Islet of Langerhans (tissue), 1 donor: Measurements from ENCODE around the gene CDKN2D.

Experiments
- FAIRE-seq: peaks from one replicate; lab custom pipeline; 2011; peaks lifted over from hg19 to GRCh38; lab: Jason Lieb, UNC

The CDKN2D gene

DNA sequence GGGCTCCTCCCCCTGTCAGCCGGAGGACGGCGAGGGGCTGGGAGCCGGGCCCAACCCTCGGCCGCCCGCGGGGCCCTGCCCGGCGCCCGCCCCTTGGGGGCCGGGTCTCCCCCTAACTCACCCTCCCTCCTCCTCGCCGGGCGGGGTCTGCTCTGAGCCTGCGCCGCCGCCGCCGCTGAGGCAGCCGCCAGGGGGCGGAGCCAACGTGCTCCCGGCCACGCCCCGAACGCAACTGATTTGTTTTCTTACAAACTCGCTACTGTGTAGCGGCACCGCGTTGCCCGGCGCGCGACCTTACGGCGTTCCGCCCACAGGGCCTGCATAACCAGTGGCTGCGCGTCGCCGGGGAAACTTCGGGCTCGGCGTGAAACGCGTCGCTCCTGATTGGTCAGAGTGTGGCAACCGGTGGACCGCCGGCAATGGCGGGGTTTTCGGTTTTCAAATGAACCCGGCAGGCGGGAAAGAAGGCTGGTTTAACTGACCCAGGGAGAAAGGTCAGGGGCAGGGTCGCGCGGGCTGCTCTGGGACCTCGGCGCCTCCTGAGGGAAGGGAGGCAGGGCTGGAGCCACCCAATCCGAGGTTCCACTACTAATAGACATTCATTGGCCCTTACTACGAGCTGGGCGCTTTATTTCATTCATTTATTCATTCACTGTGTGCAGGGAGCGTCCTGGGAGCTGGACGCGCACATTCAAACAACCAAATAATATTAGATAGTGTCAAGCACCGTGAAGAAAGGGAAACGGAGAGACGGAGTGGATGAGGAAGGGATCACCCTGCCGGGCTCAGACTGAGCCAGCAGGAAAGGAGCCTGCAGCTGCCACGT is at the start of gene CDKN2D:
CDKN2D (minus strand) TSS at position 154 of the 826 bp plus-strand sequence. CDS start 326 bp downstream, outside the sequence.
- no peak for FAIRE-seq

DNA sequence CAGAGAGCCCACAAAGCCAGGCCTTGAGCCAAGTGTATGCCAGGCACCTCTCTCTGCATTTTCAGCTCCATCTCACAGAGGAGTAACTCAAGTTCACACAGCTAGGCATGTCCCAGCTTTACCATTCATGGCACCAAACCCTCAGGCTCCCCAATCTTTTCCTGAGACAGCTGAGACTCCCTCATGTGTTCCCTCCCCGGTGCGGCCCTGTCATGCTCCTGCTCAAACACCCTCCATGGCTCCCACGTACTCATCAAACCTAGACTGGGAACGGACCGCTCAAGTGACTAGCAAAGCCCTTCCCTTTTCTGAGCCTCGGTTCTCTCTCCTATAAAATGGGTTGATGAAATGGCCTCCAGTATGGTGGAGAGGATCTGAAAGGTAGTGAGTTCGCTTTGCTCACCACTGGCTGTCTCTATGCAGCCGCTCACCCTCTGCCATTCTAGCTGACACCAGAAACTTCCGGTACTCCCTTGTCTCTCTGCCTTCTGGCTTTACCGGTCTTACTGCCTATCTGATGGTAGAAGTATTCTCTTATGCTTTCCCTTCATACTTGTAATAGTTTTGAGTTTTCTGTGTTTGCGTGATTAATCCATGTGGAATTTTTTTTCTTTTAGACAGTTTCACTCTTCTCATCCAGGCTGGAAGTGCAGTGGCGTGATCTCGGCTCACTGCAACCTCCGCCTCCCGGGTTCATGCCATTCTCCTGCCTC is 48.8 kb upstream of the CDKN2D start:
- FAIRE-seq = no peak

GRCh38 chr19:10615429-10616023 is 46.7 kb upstream of the CDKN2D start:
- no peak for FAIRE-seq

DNA sequence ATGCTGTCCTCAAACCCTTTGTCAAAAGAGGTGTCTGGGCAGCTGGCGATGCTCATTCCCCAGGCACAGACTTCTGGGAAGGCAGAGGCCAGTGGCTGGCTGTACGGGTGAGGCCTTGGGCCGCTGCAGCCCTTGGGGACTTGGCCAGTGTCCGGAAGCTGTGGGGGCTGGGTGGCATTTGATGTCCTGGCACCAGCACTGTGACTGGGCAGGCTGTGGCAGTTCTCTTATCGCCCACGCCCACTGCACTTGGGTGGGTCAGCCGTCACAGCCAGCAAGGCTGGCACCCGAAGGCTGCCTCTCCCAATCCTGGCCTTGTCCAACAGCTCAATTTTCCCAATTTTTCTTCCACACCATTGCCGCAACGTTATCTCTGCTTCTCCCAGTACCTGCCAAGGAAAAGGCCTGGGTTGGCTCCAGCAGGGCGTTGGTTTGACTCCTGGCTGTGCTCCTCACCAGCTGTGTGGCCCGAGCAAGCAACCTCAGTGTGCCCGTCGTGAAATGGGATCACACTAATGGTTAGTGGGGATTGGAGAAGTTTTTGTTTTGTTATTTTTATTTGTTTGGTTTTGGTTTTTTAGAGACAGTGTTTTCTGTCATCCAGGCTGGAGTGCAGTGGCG is 43.8 kb upstream of the CDKN2D start:
- FAIRE-seq = no peak

DNA sequence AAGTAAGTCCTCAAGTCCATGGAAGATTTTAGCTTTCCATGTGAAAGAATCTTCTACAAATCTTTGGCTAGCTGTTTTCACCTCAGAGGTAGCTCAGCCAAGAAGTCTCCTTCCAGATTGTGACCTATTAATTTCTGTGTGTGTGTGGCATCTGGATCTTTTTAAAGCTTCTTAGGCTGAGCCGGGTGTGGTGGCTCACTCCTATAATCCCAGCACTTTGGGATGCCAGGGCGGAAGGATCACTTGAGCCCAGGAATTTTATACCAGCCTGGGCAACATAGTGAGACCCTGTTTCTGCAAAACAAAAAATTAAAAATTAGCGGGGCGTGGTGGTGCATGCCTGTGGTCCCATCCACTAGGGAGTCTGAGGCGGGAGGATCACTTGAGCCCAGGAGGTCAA is 43.1 kb upstream of the CDKN2D start:
- no peak for FAIRE-seq

DNA sequence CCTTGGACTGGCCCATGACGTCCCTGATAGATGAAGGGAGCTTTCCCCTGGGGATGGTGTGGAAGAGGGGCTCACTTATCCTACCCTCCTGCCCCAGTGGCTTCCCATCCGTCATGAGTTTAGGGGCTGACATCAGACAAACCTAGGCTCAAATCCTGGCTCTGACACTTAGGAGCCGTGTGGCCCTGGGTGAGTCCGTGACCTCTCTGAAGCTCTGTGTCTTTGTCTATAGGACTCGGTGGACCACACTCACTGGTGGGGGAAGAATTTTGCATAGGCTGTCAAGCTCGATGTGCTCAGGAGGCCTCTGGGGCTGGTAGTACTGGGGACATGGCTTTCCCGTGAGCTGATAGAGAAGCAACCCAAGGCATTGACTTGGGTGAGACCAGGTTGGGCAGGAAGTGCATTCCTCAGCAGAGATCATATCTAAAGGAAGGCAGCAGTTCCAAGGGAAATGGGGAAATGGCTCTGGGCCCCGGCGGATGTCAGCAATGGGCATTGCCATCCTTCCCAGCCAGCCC is 35.7 kb upstream of the CDKN2D start:
- no peak for FAIRE-seq

- no peak for FAIRE-seq
Observed at GRCh38 chr19:10603873-10604459, 35.2 kb upstream of the CDKN2D start.

DNA sequence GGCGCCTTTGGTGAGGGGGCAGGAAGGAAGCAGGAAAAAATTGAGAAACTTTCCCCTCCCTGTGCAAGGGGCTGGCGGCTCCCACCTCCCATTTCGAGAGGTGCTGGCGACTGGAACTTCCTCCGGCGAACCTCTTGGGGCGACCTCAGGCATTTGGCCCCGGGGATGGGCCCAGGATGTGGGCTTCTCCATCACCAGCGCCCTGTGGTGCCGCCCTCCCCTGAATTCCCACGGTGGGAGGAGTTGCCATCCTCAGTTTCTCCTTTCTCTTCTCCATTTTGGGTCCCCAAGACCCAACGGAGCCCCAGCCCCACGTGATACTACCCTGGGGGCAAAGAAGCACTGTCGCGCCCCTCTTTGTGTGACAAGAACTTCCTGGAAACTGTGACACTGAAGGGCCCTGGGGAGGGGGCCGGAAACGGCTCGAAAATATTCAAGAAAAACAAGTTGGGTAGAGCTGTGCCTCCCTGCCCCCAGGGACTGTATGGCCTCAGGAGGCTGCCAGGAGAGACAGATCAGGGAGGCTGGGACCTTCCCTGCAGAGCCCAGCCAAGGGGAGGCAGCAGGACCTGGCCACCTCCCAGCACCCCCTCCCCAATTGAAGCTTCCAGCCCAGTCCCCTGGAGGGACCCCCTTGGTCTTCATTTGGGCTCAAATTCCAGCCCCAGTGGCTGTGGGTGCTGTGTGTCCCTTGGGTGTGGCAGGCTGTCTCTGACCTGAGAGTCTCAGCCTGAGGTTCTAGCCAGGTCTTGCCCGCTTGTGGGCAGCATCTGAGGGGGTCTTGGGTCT is 34.5 kb upstream of the CDKN2D start:
- FAIRE-seq = no peak

DNA sequence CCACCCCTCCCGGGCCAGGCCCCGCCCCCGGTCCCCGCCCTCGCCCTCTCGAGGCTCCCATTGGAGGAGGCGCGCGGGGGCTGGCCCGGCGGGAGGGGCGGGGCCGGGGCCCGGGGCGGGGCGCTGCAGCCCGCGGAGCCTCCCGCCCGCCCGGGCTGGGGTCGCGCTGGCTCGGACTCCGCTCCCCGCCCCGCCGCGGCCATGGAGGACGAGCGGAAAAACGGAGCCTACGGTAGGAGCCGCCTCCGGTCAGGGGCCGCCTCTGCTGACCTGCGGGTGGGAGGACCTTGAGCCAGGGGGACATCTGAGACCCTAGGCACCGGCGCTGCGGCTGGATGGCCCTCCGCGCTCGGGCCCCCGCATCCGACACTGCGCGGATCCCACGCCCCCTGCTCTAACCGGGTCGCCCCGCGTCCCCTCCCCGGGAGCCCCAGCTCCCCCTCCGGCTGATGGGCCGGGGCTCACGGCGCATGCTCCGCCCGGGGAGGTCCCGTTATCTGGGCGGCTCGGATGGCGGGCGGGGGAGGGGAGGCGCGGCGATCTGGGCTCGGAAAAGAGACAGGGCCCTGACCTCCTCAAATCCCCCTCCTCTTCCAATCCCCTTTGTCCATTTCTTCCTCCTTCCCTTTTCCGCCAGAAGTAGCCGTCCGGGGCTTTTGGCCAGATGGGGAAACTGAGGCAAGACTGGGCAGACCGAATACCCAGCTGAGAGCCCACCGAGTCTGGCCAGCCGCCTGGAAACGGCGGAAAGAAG is 33.7 kb upstream of the CDKN2D start:
- FAIRE-seq = no peak

- no peak for FAIRE-seq
Observed at GRCh38 chr19:10601999-10602329, 33.2 kb upstream of the CDKN2D start.

- no peak for FAIRE-seq
Observed at GRCh38 chr19:10600149-10600548, 31.4 kb upstream of the CDKN2D start.

DNA sequence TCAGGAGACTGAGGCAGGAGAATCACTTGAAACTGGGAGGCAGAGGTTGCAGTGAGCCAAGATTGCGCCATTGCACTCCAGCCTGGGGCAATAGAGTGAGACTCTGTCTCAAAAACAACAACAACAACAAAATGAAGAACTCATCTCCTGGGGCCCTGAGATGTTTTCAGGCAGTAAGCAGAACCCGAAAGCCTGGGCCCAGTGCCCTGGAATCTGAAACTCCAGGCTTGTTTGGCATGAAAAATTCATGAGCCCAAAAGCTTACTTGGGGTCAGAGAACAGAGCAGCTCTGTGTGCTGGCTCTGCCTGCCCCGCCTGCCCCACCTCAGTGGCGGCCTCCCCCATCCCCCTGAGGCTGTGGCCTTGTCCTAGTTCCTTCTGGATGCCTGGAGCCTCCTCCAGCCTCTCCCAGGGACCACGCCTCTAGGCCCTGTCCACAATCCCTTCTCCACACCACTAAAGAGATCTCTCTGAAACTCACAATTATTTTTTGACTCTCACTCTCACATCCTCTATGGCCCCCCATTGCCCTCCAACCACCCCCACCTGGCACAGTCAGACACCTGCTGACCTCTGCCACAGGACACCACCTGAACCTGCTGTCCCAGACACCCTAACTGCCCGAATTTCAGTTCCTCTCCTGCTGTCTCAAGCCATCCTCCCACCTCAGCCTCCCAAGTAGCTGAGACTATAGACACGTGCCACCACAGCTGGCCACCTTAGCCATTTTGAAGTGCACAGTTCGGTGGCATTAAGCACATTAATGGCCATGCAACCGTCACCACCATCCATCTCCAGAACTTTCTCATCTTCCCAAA is 25.2 kb upstream of the CDKN2D start:
- FAIRE-seq = no peak

GRCh38 chr19:10593148-10593547 is 24.4 kb upstream of the CDKN2D start:
- no peak for FAIRE-seq

DNA sequence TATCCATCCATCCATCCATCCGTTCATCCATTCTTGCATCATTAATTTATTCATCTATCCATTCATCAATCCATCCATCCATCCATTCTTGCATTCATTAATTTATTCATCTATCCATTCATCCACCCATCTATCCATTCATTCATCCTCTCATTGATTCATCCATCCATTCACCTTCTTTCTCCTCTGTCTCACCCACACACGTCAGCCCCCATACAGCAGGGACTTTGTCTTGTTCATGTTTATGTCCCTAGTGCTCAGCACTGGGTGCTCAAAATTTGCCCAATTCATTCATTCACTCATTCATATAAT is 19.0 kb upstream of the CDKN2D start:
- no peak for FAIRE-seq

DNA sequence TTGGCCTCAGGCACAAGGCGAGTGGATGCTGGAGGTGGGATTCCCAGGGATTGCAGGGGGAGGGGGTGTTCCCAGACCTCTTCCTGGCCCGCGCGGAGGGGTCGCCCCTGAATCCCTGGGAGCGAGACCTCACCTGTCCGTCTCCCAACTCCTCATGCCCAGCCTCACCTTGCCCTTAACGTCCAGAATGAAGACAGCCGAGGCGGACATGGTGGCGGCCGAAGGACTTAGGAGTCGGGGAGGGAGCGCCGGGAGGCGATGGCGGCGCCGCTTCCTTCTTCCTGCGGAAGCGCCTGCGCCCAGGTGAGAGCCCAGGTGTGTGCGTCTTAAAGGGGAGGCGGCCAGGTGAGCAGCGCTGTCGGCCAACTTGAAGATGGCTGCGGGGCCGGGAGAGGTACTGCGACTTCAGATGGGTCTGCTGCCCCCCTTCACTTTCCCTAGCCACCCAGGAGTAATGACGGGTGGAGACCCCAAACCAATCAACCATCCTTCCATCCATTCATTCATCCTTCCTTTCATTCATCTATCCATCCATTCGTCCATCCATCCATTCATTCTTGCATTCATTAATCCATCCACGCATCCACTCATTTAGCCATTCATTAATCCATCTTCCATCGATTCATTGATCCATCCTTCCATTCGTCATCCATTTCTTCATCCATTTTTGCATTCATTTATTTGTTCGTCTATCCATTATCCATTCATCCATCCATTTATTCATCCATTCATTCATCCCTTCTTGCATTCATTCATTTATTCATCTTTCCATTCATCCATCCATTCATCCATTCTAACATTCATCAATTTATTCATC is 18.5 kb upstream of the CDKN2D start, which contains the start of gene AP1M2:
AP1M2 (minus strand) TSS at position 291 of the 817 bp plus-strand sequence; CDS start at position 210, 81 bp downstream.
- FAIRE-seq = no peak

GRCh38 chr19:10586396-10586795 is 17.6 kb upstream of the CDKN2D start:
- FAIRE-seq = no peak

DNA sequence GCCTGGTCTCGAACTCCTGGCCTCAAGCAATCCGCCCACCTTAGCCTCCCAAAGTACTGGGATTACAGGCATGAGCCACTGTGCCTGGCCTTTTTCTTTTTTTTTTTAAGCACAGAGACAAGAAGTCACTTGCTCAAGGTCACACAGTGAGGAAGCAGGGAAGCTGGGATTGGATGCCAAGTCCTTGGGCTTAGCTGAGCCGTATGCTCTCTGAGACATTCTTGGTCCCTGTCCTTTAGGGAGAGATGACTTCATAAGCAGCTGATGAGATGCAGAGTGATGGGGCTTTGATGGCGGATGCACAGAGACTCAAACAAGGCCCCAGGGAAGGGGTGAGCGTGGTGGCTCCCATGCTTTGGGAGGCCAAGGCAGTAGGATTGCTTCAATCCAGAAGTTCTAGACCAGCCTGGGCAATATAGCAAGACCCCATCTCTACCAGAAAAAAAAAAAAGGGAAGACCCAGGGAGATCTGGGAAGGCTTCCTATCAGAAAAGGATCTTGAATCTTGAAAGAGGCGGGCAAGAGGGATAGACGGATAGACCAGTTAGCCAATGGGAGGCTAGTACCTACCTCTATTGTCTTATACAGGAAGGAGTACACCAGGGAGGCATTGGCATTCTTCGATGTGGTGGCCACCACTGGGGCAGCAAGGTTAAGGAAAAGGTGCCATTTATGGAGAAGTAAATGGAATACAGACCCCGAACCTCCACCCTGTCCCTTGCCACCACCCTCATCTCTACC is 14.4 kb upstream of the CDKN2D start:
- no peak for FAIRE-seq

GRCh38 chr19:10582091-10582490 is 13.3 kb upstream of the CDKN2D start:
- FAIRE-seq = no peak
